Cardiac fibroblast (primary cell): ENCODE results near the gene DIS3L2.
A peak's percentile ranks its signal among the peaks of the same experiment; 100 is the strongest.

Experiments used
- DNase-seq, 2 donors: peaks; one replicate each; pipeline versions ENCODE4 v3.0.0 to v3.0.0-alpha.2; 2010; ENCODE audit warnings: low read depth in 2 of 2
- H3K4me3 ChIP-seq, 2 donors: replicated peaks in 1 of 2; 1 replicate in 1 of 2; 2 replicates in 1 of 2; pipeline ENCODE4 v1.5.1; 2011; ENCODE audit warnings: low read depth in 2 of 2, low read length in 2 of 2, mild to moderate bottlenecking in 2 of 2, moderate library complexity in 1 of 2
- TF ChIP-seq, protein P1 (sequence below): IDR thresholded peaks from one replicate; pipeline ENCODE4 v1.5.1; 2011; ENCODE audit warnings: low read depth, mild to moderate bottlenecking, low read length, inconsistent platforms

Gene DIS3L2

DNA sequence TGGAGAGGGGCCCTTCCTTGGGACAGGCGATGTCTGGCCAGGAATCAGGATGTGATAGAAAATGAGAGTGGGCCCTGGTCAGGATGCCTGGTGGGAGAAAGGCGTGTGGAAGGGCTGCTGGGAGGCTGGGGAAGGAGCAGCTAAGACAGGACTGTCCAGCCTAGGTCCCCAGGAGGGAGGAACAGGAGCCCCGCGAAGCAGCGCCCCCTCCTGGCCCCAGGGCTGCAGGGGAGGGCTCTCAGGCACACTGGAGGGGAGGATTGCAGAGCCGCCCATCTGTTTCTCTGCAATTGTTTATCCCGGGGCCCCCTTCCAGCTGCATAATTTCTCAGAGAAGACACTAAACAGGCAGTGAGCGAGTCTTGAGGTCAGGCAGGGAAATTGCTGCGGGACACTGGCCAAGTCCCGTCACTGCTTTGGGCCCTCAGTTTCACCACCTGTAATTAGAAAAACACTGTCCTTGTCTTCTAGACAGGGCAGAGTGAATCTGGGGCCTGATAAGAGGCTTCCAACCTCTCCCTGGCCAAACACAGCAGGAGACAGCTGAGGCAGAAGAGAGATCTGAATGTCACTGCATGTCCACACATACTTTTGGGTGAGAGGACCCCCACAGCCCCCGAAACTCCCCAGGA is 31.4 kb upstream of the DIS3L2 start:
- TF ChIP-seq, protein P1, sequence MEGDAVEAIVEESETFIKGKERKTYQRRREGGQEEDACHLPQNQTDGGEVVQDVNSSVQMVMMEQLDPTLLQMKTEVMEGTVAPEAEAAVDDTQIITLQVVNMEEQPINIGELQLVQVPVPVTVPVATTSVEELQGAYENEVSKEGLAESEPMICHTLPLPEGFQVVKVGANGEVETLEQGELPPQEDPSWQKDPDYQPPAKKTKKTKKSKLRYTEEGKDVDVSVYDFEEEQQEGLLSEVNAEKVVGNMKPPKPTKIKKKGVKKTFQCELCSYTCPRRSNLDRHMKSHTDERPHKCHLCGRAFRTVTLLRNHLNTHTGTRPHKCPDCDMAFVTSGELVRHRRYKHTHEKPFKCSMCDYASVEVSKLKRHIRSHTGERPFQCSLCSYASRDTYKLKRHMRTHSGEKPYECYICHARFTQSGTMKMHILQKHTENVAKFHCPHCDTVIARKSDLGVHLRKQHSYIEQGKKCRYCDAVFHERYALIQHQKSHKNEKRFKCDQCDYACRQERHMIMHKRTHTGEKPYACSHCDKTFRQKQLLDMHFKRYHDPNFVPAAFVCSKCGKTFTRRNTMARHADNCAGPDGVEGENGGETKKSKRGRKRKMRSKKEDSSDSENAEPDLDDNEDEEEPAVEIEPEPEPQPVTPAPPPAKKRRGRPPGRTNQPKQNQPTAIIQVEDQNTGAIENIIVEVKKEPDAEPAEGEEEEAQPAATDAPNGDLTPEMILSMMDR, result peak; percentile 44

DNA sequence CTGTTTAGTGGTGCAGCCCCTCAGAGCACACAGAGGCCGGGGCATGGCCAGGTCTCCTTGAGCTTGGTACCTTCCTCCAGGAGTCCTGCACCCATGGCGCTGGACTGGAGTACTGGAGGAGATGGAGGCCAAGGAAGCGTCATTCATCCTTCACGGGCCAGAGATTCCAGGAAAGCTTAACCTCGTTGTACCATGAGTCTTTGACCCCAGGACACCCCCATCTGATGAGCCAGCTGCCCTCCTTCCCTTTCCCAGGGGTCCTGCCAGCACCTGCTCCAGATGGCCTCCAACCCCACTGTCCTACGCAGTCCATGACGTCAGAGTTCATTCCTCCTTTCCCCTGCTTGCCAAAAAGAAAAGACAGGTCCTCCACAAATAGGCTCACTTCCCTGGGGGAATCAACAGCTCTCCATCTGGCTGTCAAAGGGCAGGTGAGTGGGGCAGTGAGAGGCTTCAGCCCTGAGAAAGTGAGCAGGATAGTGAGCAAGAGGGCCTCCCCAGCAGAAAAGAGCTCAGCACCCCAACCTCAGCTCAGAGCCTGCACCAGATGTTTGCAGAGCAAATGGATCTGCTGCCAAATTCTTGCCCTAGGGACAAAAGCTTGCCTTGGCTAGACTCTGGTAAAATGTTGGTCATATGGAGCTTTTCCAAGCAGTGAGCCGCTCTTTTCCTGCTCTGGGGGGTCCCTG is 30.8 kb upstream of the DIS3L2 start:
- H3K4me3 ChIP-seq, result no peak overlapping the region
- peak; percentile 57 to 61 for DNase-seq
- TF ChIP-seq, protein P1, result no peak

More for the DNA sequence above, 31.4 kb upstream of the DIS3L2 start:
- no peak overlapping the region for H3K4me3 ChIP-seq
- peak in 1 of 2 donors; percentile 17 for DNase-seq

DNA sequence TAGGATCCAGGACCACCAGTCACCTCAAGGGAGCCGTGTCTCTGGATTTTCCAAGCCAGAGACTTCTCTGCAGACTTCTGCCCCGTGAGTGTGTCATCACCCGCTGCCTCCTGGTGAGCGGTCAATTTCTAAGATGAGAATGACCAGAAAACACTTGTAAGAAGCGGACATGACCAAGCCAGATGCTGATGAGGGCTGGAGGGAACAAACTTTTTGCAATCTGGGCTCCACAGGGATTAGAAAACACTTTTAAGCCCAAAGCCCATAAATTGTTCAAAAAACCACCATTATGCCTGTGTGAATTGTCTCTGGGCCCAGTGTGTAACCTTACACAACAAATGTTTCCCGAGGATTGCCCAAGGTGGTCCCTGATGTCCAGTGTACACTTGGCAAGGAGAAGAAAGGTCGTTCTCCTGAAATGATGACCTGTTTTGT is 30.0 kb upstream of the DIS3L2 start:
- H3K4me3 ChIP-seq, result no peak overlapping the region
- TF ChIP-seq, protein P1, result no peak
- DNase-seq, result peak in 1 of 2 donors; percentile 16

DNA sequence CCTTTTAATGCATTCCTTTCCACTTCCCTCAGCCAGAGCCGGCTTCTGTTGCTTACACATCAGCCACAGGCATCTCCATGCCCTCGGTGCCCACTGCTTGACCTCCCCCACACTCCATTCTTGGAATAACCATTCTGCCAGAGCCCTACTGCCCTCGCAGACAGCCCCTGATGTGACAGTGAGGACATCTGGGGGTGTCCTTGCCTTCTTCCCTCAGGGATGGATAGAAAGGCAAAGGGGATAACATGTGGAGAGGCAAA is 28.9 kb upstream of the DIS3L2 start:
- no peak overlapping the region for H3K4me3 ChIP-seq
- TF ChIP-seq, protein P1, result no peak
- no peak for DNase-seq

DNA sequence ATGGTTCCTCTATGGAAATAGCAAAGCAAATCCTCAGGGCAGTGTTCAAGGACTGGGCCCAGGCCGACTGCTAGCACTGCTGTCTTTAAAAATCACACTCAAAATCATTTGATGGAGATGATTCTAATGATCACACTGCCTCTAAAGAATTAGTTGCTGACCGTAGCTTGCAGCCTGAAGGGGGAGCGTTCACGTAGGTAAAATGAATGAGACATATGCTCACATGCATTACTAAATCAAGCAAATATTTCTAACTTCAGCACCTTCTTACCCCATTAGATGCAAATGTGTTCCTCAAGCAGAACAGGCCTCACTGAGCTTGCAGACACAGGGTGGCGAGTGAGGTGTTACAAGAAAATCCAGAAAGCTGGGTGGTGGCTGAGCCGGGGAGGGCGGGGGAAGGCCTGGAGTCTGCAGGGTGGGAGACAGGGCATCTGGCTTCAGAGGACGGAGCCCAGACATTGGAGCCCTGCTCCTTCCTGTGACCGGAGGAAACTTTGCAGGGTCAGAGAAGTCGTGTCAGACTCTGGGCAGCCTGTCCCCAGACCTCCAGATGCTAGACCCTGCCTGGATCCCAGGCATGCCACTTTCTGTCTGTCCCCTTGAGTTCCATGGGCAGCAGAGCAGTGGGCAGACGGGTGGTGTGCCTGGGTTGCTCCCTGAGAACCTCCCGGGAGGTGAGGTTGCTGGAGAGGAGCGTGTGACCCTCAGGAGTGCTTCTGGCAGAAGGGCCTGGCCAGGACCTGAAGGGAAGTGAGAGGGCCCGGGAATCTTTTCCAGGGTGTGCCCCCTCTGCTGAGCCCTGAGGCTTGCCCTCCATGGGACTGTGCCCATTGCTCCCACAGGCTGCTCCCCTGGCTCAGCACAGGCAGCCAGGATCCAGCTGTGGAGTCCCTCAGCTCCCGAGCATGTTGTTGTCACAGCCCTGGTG is 28.3 kb upstream of the DIS3L2 start:
- TF ChIP-seq, protein P1, result no peak
- H3K4me3 ChIP-seq, result no peak overlapping the region
- DNase-seq, result no peak

DNA sequence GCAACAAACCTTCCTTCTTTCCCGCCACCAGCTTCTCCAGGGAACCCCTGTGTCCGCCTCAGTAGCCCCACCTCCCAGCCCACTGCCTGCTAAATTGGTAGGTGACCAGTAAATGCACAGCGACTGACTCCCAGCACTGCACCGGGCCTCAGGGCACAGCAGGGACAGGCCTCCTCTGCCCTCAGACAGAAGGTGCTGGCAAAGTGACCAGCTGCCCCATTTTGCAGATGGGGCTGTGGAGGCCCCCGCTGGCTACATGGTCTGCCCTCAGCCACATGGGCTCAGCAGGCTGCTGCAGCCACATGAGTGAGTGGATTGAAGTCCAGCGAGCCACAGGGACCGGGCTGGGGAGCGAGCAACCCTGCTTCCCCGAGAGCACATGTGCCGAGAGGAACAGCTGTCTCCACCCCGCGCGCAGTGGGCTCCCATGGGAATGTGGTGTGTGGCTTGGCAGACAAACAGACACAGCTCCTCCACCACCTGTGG is 27.6 kb upstream of the DIS3L2 start:
- H3K4me3 ChIP-seq, result no peak overlapping the region
- TF ChIP-seq, protein P1, result no peak
- DNase-seq, result peak in 1 of 2 donors; percentile 53
